AG04449 (cell line): ENCODE measurements around the gene C4BPB.

Experiments used
- CTCF ChIA-PET: fragments of 350-600 bp; formaldehyde crosslinking; extraction: SDS; loops from one replicate; lab custom pipeline; 2021; ENCODE audit warnings: antibody characterized with exemption; lab: Yijun Ruan, JAX
- POLR2A ChIA-PET: fragments of 400-600, 350-600 bp; formaldehyde crosslinking; extraction: SDS; loops from one replicate; lab custom pipeline; 2020; ENCODE audit warnings: antibody characterized with exemption, inconsistent platforms; lab: Yijun Ruan, JAX
- DNase-seq: peaks from one replicate; pipeline ENCODE4 v3.0.0-alpha.2; 2010; ENCODE audit warnings: low read depth, low spot score
- H3K4me3 ChIP-seq: 2 replicates; pipeline ENCODE4 v1.5.1; 2011; ENCODE audit warnings: low read depth, mild to moderate bottlenecking, control low read depth, low read length
- TF ChIP-seq, protein P1 (sequence below): IDR thresholded peaks from one replicate; pipeline ENCODE4 v1.5.1; 2011; ENCODE audit warnings: mild to moderate bottlenecking, moderate library complexity, low read length, control low read depth, inconsistent platforms; ENCODE audit not compliant: insufficient read depth; ENCODE audit errors: missing control alignments

Gene C4BPB

DNA sequence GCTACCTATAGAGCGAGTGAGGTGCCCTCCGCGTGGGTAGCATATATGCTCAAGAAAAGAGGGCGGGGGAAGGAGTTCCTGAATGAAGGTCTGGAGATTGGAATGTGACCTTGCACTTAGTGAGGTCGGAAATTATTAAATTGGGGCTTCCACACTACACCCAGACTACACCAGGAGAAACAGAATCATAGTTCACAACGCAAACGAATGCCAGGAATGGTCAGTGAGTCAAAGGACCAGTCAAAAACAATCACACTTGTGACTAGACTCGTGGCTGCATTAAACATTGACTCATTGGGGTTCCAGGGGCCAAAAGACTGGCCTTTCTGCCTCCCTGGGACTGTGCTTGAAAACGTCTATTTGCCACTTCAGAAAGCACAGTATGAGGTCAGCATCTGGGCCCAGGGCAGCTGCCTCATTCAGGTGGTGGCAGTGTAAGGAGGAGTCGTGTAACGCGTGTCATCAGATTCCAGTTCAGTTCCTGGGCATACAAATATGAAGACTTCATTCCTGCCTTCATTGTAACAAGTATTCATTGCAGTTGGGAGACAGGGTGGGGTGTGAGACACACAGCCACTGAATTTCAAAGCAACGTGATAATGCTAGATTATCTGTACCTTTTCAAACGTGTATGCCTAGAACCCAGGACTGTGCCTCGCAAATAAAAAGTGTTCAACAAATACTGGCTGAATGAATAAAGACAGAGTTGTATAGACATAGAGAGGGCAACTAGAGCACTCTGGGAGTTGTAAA lies 37.3 kb upstream of the C4BPB start, which contains the start of gene YOD1:
TSS of gene YOD1 (minus strand) at position 18 of the 753 bp plus-strand sequence. CDS start 178 bp downstream, outside the sequence.
- ChIA-PET POLR2A (no interaction called here), CTCF (interaction anchor here (5.8 kb wide), 1 partner anchor 21 kb away, joined by 53 read pairs; the partner anchor contains the start of gene C1orf116)
- TF ChIP-seq, protein P1, sequence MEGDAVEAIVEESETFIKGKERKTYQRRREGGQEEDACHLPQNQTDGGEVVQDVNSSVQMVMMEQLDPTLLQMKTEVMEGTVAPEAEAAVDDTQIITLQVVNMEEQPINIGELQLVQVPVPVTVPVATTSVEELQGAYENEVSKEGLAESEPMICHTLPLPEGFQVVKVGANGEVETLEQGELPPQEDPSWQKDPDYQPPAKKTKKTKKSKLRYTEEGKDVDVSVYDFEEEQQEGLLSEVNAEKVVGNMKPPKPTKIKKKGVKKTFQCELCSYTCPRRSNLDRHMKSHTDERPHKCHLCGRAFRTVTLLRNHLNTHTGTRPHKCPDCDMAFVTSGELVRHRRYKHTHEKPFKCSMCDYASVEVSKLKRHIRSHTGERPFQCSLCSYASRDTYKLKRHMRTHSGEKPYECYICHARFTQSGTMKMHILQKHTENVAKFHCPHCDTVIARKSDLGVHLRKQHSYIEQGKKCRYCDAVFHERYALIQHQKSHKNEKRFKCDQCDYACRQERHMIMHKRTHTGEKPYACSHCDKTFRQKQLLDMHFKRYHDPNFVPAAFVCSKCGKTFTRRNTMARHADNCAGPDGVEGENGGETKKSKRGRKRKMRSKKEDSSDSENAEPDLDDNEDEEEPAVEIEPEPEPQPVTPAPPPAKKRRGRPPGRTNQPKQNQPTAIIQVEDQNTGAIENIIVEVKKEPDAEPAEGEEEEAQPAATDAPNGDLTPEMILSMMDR = no peak
- DNase-seq = no peak
- peak within 1 kb of the TSS; percentile 84 for H3K4me3 ChIP-seq

DNA sequence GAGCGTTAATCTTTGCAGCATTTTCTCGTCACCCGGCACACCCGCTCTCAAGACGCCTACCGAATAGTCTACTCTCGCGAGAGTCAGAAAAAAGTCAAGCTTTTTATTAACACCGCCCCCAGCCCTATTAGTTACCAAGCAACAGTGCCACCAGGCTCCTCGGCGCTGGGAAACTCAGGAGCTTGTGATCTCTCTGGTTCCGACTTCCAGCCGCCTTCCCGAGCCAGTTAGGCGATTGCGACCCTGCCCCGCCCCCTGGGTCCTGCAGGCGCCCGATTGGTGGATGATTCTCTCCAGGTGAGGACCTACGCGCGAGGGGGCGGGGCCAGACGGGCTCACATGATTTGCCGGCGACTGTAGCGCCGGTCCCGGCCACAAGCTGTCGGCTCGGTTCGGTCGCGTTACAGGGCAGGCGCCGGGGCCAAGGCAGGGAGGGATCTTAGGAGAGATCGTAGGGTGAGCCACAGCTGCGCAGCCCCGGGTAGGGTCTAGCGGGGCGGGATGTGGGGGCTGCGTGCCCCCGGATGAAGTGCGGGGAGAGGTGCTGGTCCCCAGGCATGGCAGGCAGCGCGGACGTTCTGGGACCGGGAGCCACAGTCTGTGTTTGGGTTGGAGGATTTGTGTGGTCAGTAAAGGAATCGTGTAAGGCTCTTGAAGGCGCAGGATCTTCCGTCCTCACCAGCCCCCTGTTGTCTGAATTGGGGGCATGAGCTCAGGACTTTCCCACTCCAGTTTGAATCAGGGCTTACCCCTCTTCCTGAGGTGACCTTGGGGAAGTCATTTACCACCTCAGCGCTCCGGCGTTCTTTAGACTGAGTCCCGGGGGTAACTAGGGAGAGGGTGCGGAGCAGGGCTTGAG lies 35.5 kb upstream of the C4BPB start, which contains the start of gene PFKFB2:
TSS of gene PFKFB2 (plus strand) at position 365 of the 859 bp plus-strand sequence. CDS start 1,443 bp downstream, outside the sequence.
- ChIA-PET POLR2A (interaction anchor here (0.6 kb wide), 1 partner anchor 269 kb away, joined by 3 read pairs; no protein-coding TSS in a partner anchor), CTCF (interaction anchor here (0.8 to 1.9 kb wide), 9 partner anchors 8 to 353 kb away, joined by 3 to 8 read pairs (median 3); no protein-coding TSS in a partner anchor)
- H3K4me3 ChIP-seq = peak within 1 kb of the TSS; percentile 71
- peak; percentile 63 for DNase-seq
- TF ChIP-seq, protein P1 = no peak

DNA sequence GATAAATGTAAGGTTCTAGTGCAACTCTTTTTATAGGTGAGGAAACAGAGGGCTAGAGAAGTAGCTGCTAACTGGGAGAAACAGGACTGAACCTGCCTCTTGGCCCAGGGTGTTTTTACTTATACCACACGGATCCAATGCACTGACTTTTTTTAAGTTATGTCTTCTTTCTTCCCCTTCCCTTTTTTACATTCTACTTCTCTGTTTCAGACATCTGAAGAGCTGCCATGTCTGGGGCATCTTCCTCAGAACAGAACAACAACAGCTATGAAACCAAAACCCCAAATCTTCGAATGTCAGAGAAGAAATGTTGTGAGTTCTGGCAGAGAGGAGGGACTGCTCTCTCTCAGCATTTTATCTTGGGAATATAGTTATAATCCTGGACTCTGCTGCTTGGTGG lies 34.2 kb upstream of the C4BPB start:
- CTCF ChIA-PET = interaction anchor here (1.1 to 1.9 kb wide), 4 partner anchors 14 to 350 kb away, joined by 3 to 6 read pairs (median 4); no protein-coding TSS in a partner anchor
- TF ChIP-seq, protein P1 = no peak
- POLR2A ChIA-PET = no interaction called here
- no peak overlapping the region for H3K4me3 ChIP-seq
- no peak for DNase-seq

DNA sequence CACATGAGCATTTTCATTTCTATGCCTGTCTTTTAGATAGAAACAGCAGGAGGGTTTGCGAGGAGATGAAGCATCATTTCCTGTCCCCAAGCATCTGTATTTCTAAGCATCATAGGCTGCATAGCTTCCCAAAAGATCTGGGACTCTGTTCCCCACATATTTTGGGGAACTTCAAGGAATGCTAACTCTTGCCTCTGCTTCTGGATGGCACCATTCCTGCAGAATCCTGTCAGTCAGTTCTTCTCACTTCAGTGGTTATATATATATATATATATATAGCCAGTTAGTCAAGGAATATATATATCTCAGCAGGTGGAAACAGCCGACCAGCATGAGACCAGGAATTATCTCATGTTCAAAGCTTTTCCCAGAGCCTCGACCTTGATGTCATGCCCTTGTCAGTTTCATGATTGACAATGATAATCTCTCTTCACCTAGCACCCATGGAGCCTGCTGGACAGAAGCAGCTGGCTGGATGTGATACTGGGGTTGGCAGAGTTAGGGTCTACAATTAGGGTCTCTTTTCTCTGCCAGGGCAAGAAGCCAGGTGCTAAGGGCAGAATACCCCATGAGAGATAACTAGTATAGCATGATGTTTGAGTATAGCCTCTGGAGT lies 33.2 kb upstream of the C4BPB start:
- no peak overlapping the region for H3K4me3 ChIP-seq
- ChIA-PET POLR2A (no interaction called here), CTCF (interaction anchor here (0.8 to 3.6 kb wide), 5 partner anchors 13 to 349 kb away, joined by 3 to 14 read pairs (median 4); no protein-coding TSS in a partner anchor)
- DNase-seq = no peak
- TF ChIP-seq, protein P1 = no peak

DNA sequence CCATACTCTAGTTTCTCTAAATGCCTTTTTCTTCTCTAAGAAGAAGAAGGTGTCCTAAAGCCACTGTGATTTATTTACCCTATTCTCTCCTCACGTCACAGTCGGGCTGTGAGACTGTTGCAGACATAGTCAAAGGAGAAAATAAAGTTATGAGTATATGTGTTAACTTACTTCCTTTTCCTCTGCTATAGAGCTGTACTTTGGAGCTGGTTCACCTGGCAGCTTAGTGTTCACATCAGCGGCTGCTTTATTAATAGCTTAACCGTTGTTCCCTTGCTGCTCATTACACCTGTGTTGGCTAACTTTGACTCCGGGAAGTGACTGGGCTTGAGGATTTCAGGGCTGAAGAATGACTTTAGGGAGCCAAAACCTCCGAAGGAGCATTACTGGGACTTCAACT lies 32.0 kb upstream of the C4BPB start:
- TF ChIP-seq, protein P1 = no peak
- ChIA-PET POLR2A (no interaction called here), CTCF (interaction anchor here (1.4 to 3.6 kb wide), 2 partner anchors 23 to 331 kb away, joined by 3 to 14 read pairs; no protein-coding TSS in a partner anchor)
- H3K4me3 ChIP-seq = no peak overlapping the region
- no peak for DNase-seq
